Esophagus muscularis mucosa (tissue), 4 donors: ENCODE data around the gene MRPL38.

ENCODE experiments used
- EP300 ChIP-seq: sonication (generic); formaldehyde crosslinking; IDR thresholded peaks from one replicate; pipeline ENCODE4 v1.6.1; 2017; ENCODE audit warnings: antibody characterized with exemption
- POLR2A ChIP-seq: fragments of 450-650 bp; IDR thresholded peaks from one replicate; pipeline ENCODE4 v1.6.1; 2017; ENCODE audit warnings: antibody characterized with exemption, moderate library complexity, mild to moderate bottlenecking, low read depth
- POLR2AphosphoS5 ChIP-seq, 2 donors: sonication (generic); formaldehyde crosslinking; IDR thresholded peaks; one replicate each; pipeline ENCODE4 v1.6.1; 2017; ENCODE audit warnings: antibody characterized with exemption in 2 of 2
- TF ChIP-seq, protein P1 (sequence below), 3 experiments: fragments of 200-600 bp in 2 of 3; fragments of 450-650 bp in 1 of 3; sonication (generic) in 2 of 3; IDR thresholded peaks; one replicate each; pipeline ENCODE4 v1.5.1; 2017 to 2019; ENCODE audit warnings: antibody characterized with exemption in 3 of 3, mild to moderate bottlenecking in 2 of 3, moderate library complexity in 1 of 3

DNA sequence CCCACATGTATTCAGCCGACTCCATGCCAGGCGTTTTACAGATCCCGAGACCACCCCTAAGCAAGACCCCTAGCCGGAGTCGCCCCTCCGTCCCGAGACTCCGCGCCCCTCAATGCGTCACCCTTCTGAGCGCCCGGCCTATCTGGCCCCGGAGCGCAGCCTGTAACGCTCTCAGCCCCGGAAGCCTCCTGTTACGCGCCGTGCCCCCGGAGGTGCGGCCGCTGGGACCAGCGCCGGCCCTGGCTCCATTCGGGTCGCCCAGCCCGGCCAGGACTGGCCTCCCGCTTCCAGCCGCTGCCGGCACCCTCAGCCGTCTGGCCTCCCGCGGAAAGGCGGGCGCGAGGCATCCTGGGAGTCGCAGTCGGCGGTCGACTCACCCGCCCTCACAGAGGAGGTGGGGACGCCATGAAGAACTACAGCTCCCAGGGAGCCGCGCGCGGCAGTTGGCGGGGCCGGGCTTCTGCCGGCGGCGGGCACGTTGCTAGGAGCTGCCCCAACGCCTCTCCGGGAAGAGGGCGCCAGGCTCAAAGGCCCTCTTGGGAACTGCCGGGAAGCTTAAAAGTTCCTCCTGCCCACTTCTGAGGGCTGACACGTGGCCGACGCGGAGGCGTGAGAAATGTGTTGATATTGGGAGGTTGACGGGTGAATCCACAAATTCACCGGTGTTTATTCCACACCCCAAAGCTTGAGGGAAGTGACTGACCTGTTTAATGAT lies 36.2 kb upstream of the MRPL38 start, which contains the start of gene FBF1:
- TF ChIP-seq, protein P1, sequence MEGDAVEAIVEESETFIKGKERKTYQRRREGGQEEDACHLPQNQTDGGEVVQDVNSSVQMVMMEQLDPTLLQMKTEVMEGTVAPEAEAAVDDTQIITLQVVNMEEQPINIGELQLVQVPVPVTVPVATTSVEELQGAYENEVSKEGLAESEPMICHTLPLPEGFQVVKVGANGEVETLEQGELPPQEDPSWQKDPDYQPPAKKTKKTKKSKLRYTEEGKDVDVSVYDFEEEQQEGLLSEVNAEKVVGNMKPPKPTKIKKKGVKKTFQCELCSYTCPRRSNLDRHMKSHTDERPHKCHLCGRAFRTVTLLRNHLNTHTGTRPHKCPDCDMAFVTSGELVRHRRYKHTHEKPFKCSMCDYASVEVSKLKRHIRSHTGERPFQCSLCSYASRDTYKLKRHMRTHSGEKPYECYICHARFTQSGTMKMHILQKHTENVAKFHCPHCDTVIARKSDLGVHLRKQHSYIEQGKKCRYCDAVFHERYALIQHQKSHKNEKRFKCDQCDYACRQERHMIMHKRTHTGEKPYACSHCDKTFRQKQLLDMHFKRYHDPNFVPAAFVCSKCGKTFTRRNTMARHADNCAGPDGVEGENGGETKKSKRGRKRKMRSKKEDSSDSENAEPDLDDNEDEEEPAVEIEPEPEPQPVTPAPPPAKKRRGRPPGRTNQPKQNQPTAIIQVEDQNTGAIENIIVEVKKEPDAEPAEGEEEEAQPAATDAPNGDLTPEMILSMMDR (IDR thresholded peaks at IDR 0.05): peak in 1 of 3 experiments; percentile 8
- TF ChIP-seq POLR2A (peak; percentile 78), POLR2AphosphoS5 (IDR thresholded peaks at IDR 0.05) (peak; percentile 95 to 98), EP300 (no peak)
